NCI-H1417 treated with DMSO at 0.1 percent for 48 hours (cell line): ENCODE measurements around the gene PRR23E.

ENCODE experiments used
- DNase-seq: peaks from one replicate; lab custom pipeline; 2025; lab: John Stamatoyannopoulos, UW

PRR23E gene

DNA sequence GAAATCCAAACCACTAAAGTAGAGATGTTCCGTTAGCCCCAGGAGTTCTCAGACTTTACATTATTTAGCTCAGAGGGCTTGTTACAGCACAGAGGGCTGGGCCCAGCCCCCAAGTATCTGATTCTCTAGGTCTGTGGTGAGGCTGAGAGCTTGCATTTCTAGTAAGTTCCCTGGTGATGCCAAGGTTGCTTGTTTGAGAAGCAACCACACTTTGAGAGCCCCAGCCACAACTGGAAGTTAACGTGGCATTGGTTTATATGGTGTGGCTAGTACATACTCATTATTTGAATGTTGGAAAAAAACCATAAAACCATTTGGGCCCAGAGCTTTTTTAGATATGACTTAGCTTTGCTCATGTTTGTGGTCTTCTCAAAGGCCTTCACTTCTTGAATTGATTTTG, 35.9 kb downstream of the PRR23E start:
- no peak for DNase-seq

DNA sequence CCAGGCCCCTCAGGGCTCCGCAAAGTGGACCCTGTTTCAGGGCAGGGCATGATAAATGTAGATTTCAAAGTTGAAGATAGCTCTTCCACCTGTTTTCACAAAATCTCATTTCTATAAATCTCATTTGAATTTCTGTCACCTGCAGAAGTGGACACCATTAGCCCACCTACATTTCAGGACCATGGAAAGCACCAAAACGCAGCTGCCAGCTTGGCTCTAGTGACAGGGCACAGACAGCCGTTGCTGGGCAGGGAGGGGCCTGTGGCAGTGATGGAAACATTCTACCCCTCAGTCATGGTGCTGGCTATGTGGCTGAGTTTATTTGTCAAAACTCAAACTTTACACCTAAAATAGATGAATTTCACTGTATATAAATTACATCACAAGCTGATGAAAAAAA, 40.4 kb downstream of the PRR23E start:
- DNase-seq = no peak

DNA sequence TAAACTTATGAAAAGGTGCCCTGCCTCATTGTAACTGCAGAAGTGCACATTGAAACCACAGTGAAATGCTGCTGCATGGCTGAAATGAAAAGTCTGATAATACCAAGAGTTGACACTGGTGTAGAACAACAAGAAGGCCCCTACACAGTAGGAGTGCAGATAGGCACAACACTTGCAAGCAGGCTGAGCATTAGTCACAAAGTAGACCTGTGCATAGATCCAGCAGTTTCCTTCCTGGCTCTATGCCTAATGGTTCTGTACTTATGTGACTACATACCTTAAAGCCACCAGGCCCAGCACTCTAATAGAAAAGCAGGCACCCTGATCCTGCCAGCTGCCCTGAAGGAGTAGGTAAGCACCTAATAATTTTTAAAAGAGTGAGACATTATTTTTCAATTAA, 41.8 kb downstream of the PRR23E start:
- DNase-seq = no peak

DNA sequence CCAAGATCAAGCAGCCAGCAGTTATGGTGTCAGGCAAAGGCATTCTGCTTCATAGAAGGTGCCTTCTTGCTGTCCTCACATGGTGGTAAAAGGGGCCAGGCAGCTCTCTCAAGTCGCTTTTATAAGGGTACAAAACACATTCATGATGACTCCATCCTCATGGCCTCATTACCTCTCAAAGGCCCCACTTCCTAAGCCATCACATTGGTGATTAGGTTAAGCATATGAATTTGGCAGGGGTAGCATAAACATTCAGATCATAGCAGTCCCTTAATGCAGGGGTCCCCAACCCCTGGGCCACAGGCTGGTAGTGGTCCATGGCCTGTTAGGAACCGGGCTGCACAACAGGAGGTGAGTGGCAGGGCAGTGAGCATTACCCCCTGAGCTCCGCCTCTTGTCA, 42.8 kb downstream of the PRR23E start:
- DNase-seq = no peak

DNA sequence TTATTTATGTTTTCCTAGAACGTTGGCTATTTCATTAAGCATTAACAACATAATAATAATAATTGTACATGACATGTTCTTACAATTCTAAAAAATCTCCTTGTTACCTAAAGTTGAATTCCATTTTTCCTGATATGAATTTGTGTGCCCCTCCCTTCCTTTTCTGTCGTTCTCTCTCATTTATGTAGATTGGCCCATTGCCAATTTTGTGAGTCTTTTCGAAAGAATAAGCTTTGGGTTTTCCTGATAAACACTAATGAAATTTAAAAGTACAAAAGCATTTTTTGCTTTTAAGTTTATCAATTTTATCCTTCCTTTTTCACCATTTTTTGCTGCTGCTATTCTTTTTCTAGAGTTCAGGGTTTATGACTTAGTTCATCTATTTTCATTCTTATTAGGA, 44.9 kb downstream of the PRR23E start:
- DNase-seq = no peak

DNA sequence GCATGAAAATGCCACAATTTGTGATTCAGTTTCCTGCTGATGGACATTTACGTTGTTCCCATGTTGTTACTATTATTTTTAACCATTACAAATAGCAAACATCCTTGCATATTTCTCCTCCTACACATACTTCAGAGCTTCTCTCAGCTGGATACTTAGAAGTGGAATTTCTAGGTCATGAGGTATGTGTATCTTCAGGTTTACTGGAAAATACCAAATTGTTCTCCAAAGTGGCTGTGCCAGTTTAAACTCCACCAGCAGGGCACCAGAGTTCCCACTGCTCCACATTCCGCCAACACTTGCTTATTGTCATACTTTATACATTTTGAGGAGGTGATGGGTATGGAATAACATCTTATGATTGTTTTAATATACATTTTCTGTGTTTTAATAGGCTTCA, 45.7 kb downstream of the PRR23E start:
- DNase-seq = no peak

DNA sequence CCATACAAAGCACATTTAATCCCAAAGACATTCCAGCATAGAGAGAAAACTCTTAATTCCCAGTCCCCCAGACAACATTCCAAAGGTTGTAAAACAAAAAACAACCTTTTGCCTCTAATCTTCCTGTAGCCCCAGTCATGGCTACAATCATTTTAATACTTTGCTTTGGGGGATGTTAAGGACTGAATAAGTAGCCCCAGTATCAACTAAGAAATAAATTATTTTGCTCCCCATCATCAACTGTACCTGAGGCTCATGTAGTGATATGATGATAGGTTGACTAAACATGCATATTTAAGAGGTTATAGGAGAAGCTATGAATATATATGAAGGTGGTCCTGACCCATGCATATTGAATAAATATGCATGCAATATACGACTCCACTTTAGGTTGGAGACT, 54.4 kb downstream of the PRR23E start:
- no peak for DNase-seq
